IMR-90 (cell line): Measurements from ENCODE around the gene GIT2. TPM values are rescaled to one million over a fixed set of nuclear protein-coding genes. Genes with fewer than 3 reads are reported as not detected.

Source experiments
- ATAC-seq: fragments of 200-7000 bp; cut with Tn5 transposase; 2 replicates; pipeline ENCODE4 v1.9.1; 2020; ENCODE audit warnings: low read depth, mild to moderate bottlenecking, moderate library complexity
- BruUV-seq: library from RNA; stranded (reverse); fragments of 400-500 nt; replicated peaks from 2 replicates; lab custom pipeline; 2021; lab: Mats Ljungman, UMichigan
- CTCF ChIA-PET: fragments of 300-600 bp; formaldehyde crosslinking; extraction: SDS; loops from one replicate; lab custom pipeline; 2021; ENCODE audit warnings: antibody characterized with exemption; lab: Yijun Ruan, JAX
- POLR2A ChIA-PET: fragments of 300-600 bp; sonication (Branson Sonifier 250); formaldehyde crosslinking; loops from one replicate; lab custom pipeline; 2022; ENCODE audit warnings: antibody characterized with exemption; ENCODE audit not compliant: unreplicated experiment; lab: Charles Lee
- DNase-seq: peaks from one replicate; pipeline ENCODE4 v3.0.0; 2013
- H2AFZ ChIP-seq: replicated peaks from 2 replicates; pipeline ENCODE3; 2013; ENCODE audit warnings: low read length, mild to moderate bottlenecking; ENCODE audit not compliant: poor library complexity
- H2AK5ac ChIP-seq: 2 replicates; pipeline ENCODE4 v1.6.1; 2013; ENCODE audit warnings: low read depth, low read length, inconsistent platforms
- H2AK9ac ChIP-seq: replicated peaks from 2 replicates; pipeline ENCODE3; 2013; ENCODE audit warnings: mild to moderate bottlenecking, low read depth, low read length, moderate library complexity; ENCODE audit not compliant: poor library complexity
- H2BK120ac ChIP-seq: 2 replicates; pipeline ENCODE4 v1.6.1; 2013; ENCODE audit warnings: low read depth, low read length, inconsistent platforms
- H2BK15ac ChIP-seq: 3 replicates; pipeline ENCODE4 v1.6.1; 2013; ENCODE audit warnings: low read depth, low read length, inconsistent platforms
- H2BK20ac ChIP-seq: 2 replicates; pipeline ENCODE4 v1.6.1; 2013; ENCODE audit warnings: low read depth, mild to moderate bottlenecking, inconsistent platforms, low read length, moderate library complexity
- H2BK5ac ChIP-seq: 2 replicates; pipeline ENCODE4 v1.6.1; 2013; ENCODE audit warnings: mild to moderate bottlenecking, low read depth, low read length, inconsistent platforms; ENCODE audit not compliant: poor library complexity, severe bottlenecking
- H3K14ac ChIP-seq: replicated peaks from 2 replicates; pipeline ENCODE4 v1.6.1; 2013; ENCODE audit warnings: low read depth, low read length, inconsistent platforms
- H3K18ac ChIP-seq: 2 replicates; pipeline ENCODE4 v1.6.1; 2013; ENCODE audit warnings: low read depth, low read length, control low read depth
- H3K23ac ChIP-seq: 2 replicates; pipeline ENCODE4 v1.6.1; 2013; ENCODE audit warnings: low read depth, low read length, inconsistent platforms
- H3K27ac ChIP-seq: 2 replicates; pipeline ENCODE4 v1.5.1; 2013; ENCODE audit warnings: mild to moderate bottlenecking, control low read depth, low read length; ENCODE audit not compliant: insufficient read depth
- H3K27me3 ChIP-seq: 2 replicates; pipeline ENCODE4 v1.6.1; 2013; ENCODE audit warnings: low read length; ENCODE audit not compliant: control insufficient read depth, insufficient read depth
- H3K36me3 ChIP-seq: 2 replicates; pipeline ENCODE4 v1.6.1; 2013; ENCODE audit warnings: low read length, mixed read lengths; ENCODE audit not compliant: control insufficient read depth, insufficient read depth
- H3K4ac ChIP-seq: 2 replicates; pipeline ENCODE4 v1.6.1; 2013; ENCODE audit warnings: low read depth, low read length, inconsistent platforms
- H3K4me1 ChIP-seq: 2 replicates; pipeline ENCODE4 v1.6.1; 2013; ENCODE audit warnings: low read length, mixed read lengths; ENCODE audit not compliant: control insufficient read depth, insufficient read depth
- H3K4me2 ChIP-seq: 2 replicates; pipeline ENCODE4 v1.6.1; 2013; ENCODE audit warnings: low read depth, mild to moderate bottlenecking, control low read depth, low read length, moderate library complexity
- H3K4me3 ChIP-seq: 2 replicates; pipeline ENCODE4 v1.5.1; 2013; ENCODE audit warnings: low read depth, mild to moderate bottlenecking, control low read depth, low read length, moderate library complexity; ENCODE audit not compliant: insufficient read depth
- H3K56ac ChIP-seq: 2 replicates; pipeline ENCODE4 v1.6.1; 2013; ENCODE audit warnings: low read length, inconsistent platforms; ENCODE audit not compliant: insufficient read depth; ENCODE audit errors: extremely low read depth
- H3K79me1 ChIP-seq, 2 experiments: 2 replicates each; pipeline ENCODE4 v1.6.1; 2013; ENCODE audit warnings: low read length in 2 of 2, inconsistent platforms in 1 of 2, low read depth in 1 of 2
- H3K9ac ChIP-seq: 2 replicates; pipeline ENCODE4 v1.6.1; 2013; ENCODE audit warnings: low read depth, low read length, control low read depth
- H3K9me1 ChIP-seq: 2 replicates; pipeline ENCODE4 v1.6.1; 2013; ENCODE audit warnings: low read length, inconsistent platforms; ENCODE audit not compliant: insufficient read depth
- H3K9me3 ChIP-seq: 2 replicates; pipeline ENCODE4 v1.6.1; 2013; ENCODE audit warnings: low read length; ENCODE audit not compliant: control insufficient read depth, insufficient read depth
- H4K20me1 ChIP-seq: 2 replicates; pipeline ENCODE4 v1.6.1; 2013; ENCODE audit warnings: low read length, inconsistent platforms; ENCODE audit not compliant: insufficient read depth
- H4K5ac ChIP-seq: 2 replicates; pipeline ENCODE4 v1.6.1; 2013; ENCODE audit warnings: mild to moderate bottlenecking, low read depth, low read length, control low read depth
- H4K8ac ChIP-seq, 2 experiments: 2 replicates each; pipeline ENCODE4 v1.6.1; 2013; ENCODE audit warnings: low read depth in 2 of 2, low read length in 2 of 2, control low read depth in 1 of 2, inconsistent platforms in 1 of 2
- H4K91ac ChIP-seq: 2 replicates; pipeline ENCODE4 v1.6.1; 2013; ENCODE audit warnings: low read depth, low read length, inconsistent platforms; ENCODE audit not compliant: insufficient read depth
- ELK1 ChIP-seq: fragments of 150-350 bp; IDR thresholded peaks from 2 replicates; pipeline ENCODE4 v1.6.1; 2016; ENCODE audit warnings: low read depth, mild to moderate bottlenecking, low read length, moderate library complexity, borderline replicate concordance
- FOS ChIP-seq: fragments of 150-350 bp; IDR thresholded peaks from 2 replicates; pipeline ENCODE4 v1.6.1; 2016; ENCODE audit warnings: low read depth, low read length
- MXI1 ChIP-seq: IDR thresholded peaks from 2 replicates; pipeline ENCODE4 v1.6.1; 2012; ENCODE audit warnings: low read depth, mild to moderate bottlenecking, low read length, moderate library complexity, borderline replicate concordance
- NFE2L2 ChIP-seq: fragments of 150-350 bp; IDR thresholded peaks from 2 replicates; pipeline ENCODE4 v1.6.1; 2016; ENCODE audit warnings: low read depth, mild to moderate bottlenecking, low read length
- RAD21 ChIP-seq: IDR thresholded peaks from 2 replicates; pipeline ENCODE4 v1.6.1; 2012; ENCODE audit warnings: low read length, improper control_type of control experiment
- RCOR1 ChIP-seq: IDR thresholded peaks from 2 replicates; pipeline ENCODE4 v1.6.1; 2012; ENCODE audit warnings: mild to moderate bottlenecking, low read length, improper control_type of control experiment; ENCODE audit not compliant: insufficient replicate concordance
- RFX5 ChIP-seq: IDR thresholded peaks from 2 replicates; pipeline ENCODE4 v1.8.0; 2012; ENCODE audit warnings: low read depth, mild to moderate bottlenecking, low read length, moderate library complexity
- SMC3 ChIP-seq: fragments of 150-350 bp; IDR thresholded peaks from 2 replicates; pipeline ENCODE4 v1.6.1; 2016; ENCODE audit warnings: low read depth, mild to moderate bottlenecking, antibody characterized with exemption, low read length, moderate library complexity
- USF2 ChIP-seq: fragments of 150-350 bp; IDR thresholded peaks from 2 replicates; pipeline ENCODE4 v1.6.1; 2017; ENCODE audit warnings: mild to moderate bottlenecking, antibody characterized with exemption, low read length, low read depth
- WGBS, 2 experiments: methylation state at CpG; one replicate each; pipeline versions ENCODE4 v1.1.5 to v1.1.7; 2013; ENCODE audit warnings: missing lambda C conversion rate in 2 of 2; ENCODE audit not compliant: insufficient read length in 1 of 2; ENCODE audit errors: extremely low coverage in 2 of 2; 5-methylcytosine and 5-hydroxymethylcytosine counted together
- dilution Hi-C: fragments of 300-500 bp; cut with HindIII; formaldehyde crosslinking; loops from one replicate; pipeline ENCODE4 v1.14.3; 2018; ENCODE audit warnings: low sequenced_read_pairs; ENCODE audit not compliant: unreplicated experiment
- in situ Hi-C: fragments of 300-500 bp; cut with MboI; formaldehyde crosslinking; loops from 3 replicates; pipeline ENCODE4 v1.14.3; 2019; ENCODE audit warnings: low sequenced_read_pairs, inconsistent platforms, mixed read lengths
- intact Hi-C: fragments of 100-400 bp; cut with micrococcal nuclease; formaldehyde crosslinking; loops from 2 replicates; pipeline ENCODE4 v1.10.0; 2022
- polyA plus RNA-seq, 3 experiments: library from polyadenylated mRNA; depleted of rRNA; stranded (reverse); fragments of >200 nt; gene quantifications; 2 replicates each; pipeline ENCODE4 v1.2.3, GENCODE V29; 2012; ENCODE audit warnings: low replicate concordance in 1 of 3
- total RNA-seq: library from RNA; depleted of rRNA; stranded (reverse); fragments of >200 nt; gene quantifications from 2 replicates; pipeline ENCODE4 v1.2.3, GENCODE V29; 2012

GIT2 gene
- total and polyA plus RNA-seq, 2 of the 4 experiments (the other 2 are of a cell fraction), result 48.0 to 71.9 TPM

- Histone ChIP-seq H3K18ac (no peak overlapping the region), H2BK15ac (no peak overlapping the region), H2AK5ac (no peak overlapping the region), H4K8ac (no peak overlapping the region), H3K4me2 (no peak overlapping the region), H3K27ac (no peak overlapping the region), H2BK5ac (no peak overlapping the region), H3K9me3 (no peaks in the 10 kb centered on the region), H4K20me1 (no peaks in the 10 kb centered on the region), H3K27me3 (no peaks in the 10 kb centered on the region), H2AFZ (no peak overlapping the region), H2BK120ac (no peak overlapping the region), H3K9me1 (no peaks in the 10 kb centered on the region), H3K23ac (no peak overlapping the region), H3K4me3 (no peak overlapping the region), H3K36me3 (peaks cover 19% of the 10 kb centered on the region), H3K14ac (no peak overlapping the region), H3K56ac (no peak overlapping the region), H2BK20ac (no peak overlapping the region), H3K9ac (no peak overlapping the region), H2AK9ac (no peak overlapping the region), H4K5ac (no peak overlapping the region), H3K4me1 (no peaks in the 10 kb centered on the region; the same call in 1 of the 2 replicates), H3K79me1 (no peaks in the 10 kb centered on the region), H4K91ac (no peak overlapping the region), H3K4ac (no peak overlapping the region)
- dilution Hi-C loops (no loop called here), intact Hi-C loops (no loop called here), in situ Hi-C loops (no loop called here)
- 71% methylated on average over 1 of the region's 5 CpGs; no CpG with 5 or more reads in 1 of the 2 experiments for WGBS, 2 experiments
- no peak for TF ChIP-seq NFE2L2
- no peak for TF ChIP-seq FOS
- TF ChIP-seq RAD21, result no peak
- TF ChIP-seq ELK1, result no peak
- no peak for TF ChIP-seq RFX5
- no peak for TF ChIP-seq RCOR1
- no peak for TF ChIP-seq MXI1
- TF ChIP-seq SMC3, result no peak
- no peak for TF ChIP-seq USF2
- no TSS peak for BruUV-seq
- POLR2A ChIA-PET, result no interaction called here
- CTCF ChIA-PET, result no interaction called here
- ATAC-seq (no peak), DNase-seq (no peak)
Measured at GRCh38 chr12:109923038-109923437, 73.1 kb downstream of the GIT2 start.
